Caco-2 (cell line): ENCODE results near the gene LRRC26. TPM values are rescaled to one million over a fixed set of nuclear protein-coding genes. Genes with fewer than 3 reads are reported as not detected.

Experiments used
- BruUV-seq: library from RNA; stranded (reverse); fragments of 400-500 nt; replicated peaks from 2 replicates; lab custom pipeline; 2021; lab: Mats Ljungman, UMichigan
- CTCF ChIA-PET: fragments of 300-600 bp; sonication (Branson Sonifier 250); formaldehyde crosslinking; loops from one replicate; lab custom pipeline; 2022; ENCODE audit warnings: antibody characterized with exemption; lab: Charles Lee
- POLR2A ChIA-PET: fragments of 300-600 bp; sonication (Branson Sonifier 250); formaldehyde crosslinking; loops from one replicate; lab custom pipeline; 2022; ENCODE audit warnings: antibody characterized with exemption; lab: Charles Lee
- DNase-seq, 2 experiments: peaks; one replicate each; pipeline versions ENCODE4 v3.0.0 to v3.0.0-alpha.2; 2020 to 2022
- H3K27me3 ChIP-seq: replicated peaks from 2 replicates; pipeline ENCODE4 v1.6.0; 2011; ENCODE audit warnings: low read length; ENCODE audit not compliant: control insufficient read depth, insufficient read depth
- H3K36me3 ChIP-seq: 2 replicates; pipeline ENCODE4 v1.5.1; 2011; ENCODE audit warnings: low read length; ENCODE audit not compliant: control insufficient read depth, insufficient read depth
- H3K4me1 ChIP-seq: fragments of 250-450 bp; sonication (Bioruptor Pico); 2 replicates; pipeline ENCODE4 v1.5.1; 2020; ENCODE audit warnings: mild to moderate bottlenecking
- H3K4me3 ChIP-seq: 2 replicates; pipeline ENCODE4 v1.5.1; 2011; ENCODE audit warnings: low read depth, mild to moderate bottlenecking, control low read depth, low read length
- H3K9me3 ChIP-seq: fragments of 250-450 bp; sonication (Bioruptor Pico); 2 replicates; pipeline ENCODE4 v1.5.1; 2020; ENCODE audit warnings: mild to moderate bottlenecking, moderate library complexity
- H3K27ac Mint-ChIP-seq: one replicate; pipeline ENCODE4 v1.8.0; 2022; ENCODE audit warnings: mixed read lengths; ENCODE audit not compliant: unreplicated experiment
- H3K27me3 Mint-ChIP-seq: one replicate; pipeline ENCODE4 v1.8.0; 2022; ENCODE audit warnings: mixed read lengths; ENCODE audit not compliant: insufficient read depth, unreplicated experiment
- H3K36me3 Mint-ChIP-seq: one replicate; pipeline ENCODE4 v1.8.0; 2022; ENCODE audit warnings: mild to moderate bottlenecking, mixed read lengths; ENCODE audit not compliant: insufficient read depth, unreplicated experiment
- H3K4me1 Mint-ChIP-seq: one replicate; pipeline ENCODE4 v1.8.0; 2022; ENCODE audit warnings: low read depth, mixed read lengths; ENCODE audit not compliant: unreplicated experiment
- H3K4me3 Mint-ChIP-seq: one replicate; pipeline ENCODE4 v1.8.0; 2022; ENCODE audit warnings: mild to moderate bottlenecking, moderate library complexity, mixed read lengths; ENCODE audit not compliant: unreplicated experiment
- H3K9me3 Mint-ChIP-seq: one replicate; pipeline ENCODE4 v1.8.0; 2022; ENCODE audit warnings: mixed read lengths; ENCODE audit not compliant: unreplicated experiment
- CTCF ChIP-seq, 2 experiments: fragments of 200-600 bp in 1 of 2; IDR thresholded peaks; 1 replicate in 1 of 2; 2 replicates in 1 of 2; pipeline versions ENCODE4 v1.5.1 to v1.8.0; 2011 to 2022; ENCODE audit warnings: antibody characterized with exemption in 1 of 2, control low read depth in 1 of 2, inconsistent platforms in 1 of 2, low read depth in 1 of 2, low read length in 1 of 2, mild to moderate bottlenecking in 1 of 2, moderate library complexity in 1 of 2; ENCODE audit not compliant: insufficient read depth in 1 of 2, severe bottlenecking in 1 of 2, unreplicated experiment in 1 of 2
- intact Hi-C: fragments of 100-400 bp; cut with micrococcal nuclease; formaldehyde crosslinking; loops from one replicate; pipeline ENCODE4 v1.10.0; 2022; ENCODE audit not compliant: unreplicated experiment
- total RNA-seq: library from RNA; stranded (reverse); gene quantifications from 2 replicates; pipeline ENCODE4 v1.2.3, GENCODE V29; 2022

Gene LRRC26
- total RNA-seq, 1 experiment from 2014 or later, result 2.9 TPM

GRCh38 chr9:137158625-137159024, 11.2 kb downstream of the LRRC26 start:
- no peak overlapping the region for H3K4me3 ChIP-seq
- no TSS peak for BruUV-seq
- no peak for TF ChIP-seq CTCF (IDR thresholded peaks at IDR 0.05; ENCODE audit: insufficient read depth in 1 of 2, low read depth in 1 of 2, low read length in 1 of 2, severe bottlenecking in 1 of 2, unreplicated experiment in 1 of 2)
- ChIA-PET POLR2A (no interaction called here), CTCF (no interaction called here)
- intact Hi-C loops, result no loop called here
- H3K36me3 Mint-ChIP-seq, result no peaks in the 10 kb centered on the region
- no peaks in the 10 kb centered on the region; the same call in none of the 2 replicates for H3K27me3 ChIP-seq
- no peak for DNase-seq
- no peaks in the 10 kb centered on the region for H3K36me3 ChIP-seq
- H3K4me1 Mint-ChIP-seq, result no peaks in the 10 kb centered on the region
- H3K27me3 Mint-ChIP-seq, result peaks cover 12% of the 10 kb centered on the region
- H3K9me3 Mint-ChIP-seq, result no peaks in the 10 kb centered on the region
- H3K27ac Mint-ChIP-seq, result no peak overlapping the region
- H3K4me1 ChIP-seq, result no peaks in the 10 kb centered on the region
- H3K4me3 Mint-ChIP-seq, result no peak overlapping the region
- no peaks in the 10 kb centered on the region for H3K9me3 ChIP-seq

- no peak for DNase-seq
- POLR2A ChIA-PET, result no interaction called here
- H3K4me3 ChIP-seq, result no peak overlapping the region
- no peaks in the 10 kb centered on the region for H3K9me3 Mint-ChIP-seq
- H3K4me1 Mint-ChIP-seq, result no peaks in the 10 kb centered on the region
- CTCF ChIA-PET, result interaction anchor here (0.7 kb wide), 1 partner anchor 166 kb away, joined by 3 read pairs; no protein-coding TSS in a partner anchor
- BruUV-seq, result no TSS peak
- H3K4me1 ChIP-seq, result no peaks in the 10 kb centered on the region
- H3K27me3 Mint-ChIP-seq, result peaks cover 11% of the 10 kb centered on the region
- no peaks in the 10 kb centered on the region for H3K36me3 Mint-ChIP-seq
- H3K4me3 Mint-ChIP-seq, result no peak overlapping the region
- no peaks in the 10 kb centered on the region for H3K36me3 ChIP-seq
- intact Hi-C loops, result no loop called here
- no peak overlapping the region for H3K27ac Mint-ChIP-seq
- TF ChIP-seq CTCF (IDR thresholded peaks at IDR 0.05; ENCODE audit: insufficient read depth in 1 of 2, low read depth in 1 of 2, low read length in 1 of 2, severe bottlenecking in 1 of 2, unreplicated experiment in 1 of 2), result no peak
- no peaks in the 10 kb centered on the region for H3K9me3 ChIP-seq
- H3K27me3 ChIP-seq, result no peaks in the 10 kb centered on the region; the same call in none of the 2 replicates
These were observed 12.0 kb downstream of the LRRC26 start for GRCh38 chr9:137157618-137158415.

- intact Hi-C loops, result no loop called here
- H3K9me3 Mint-ChIP-seq, result no peaks in the 10 kb centered on the region
- no peaks in the 10 kb centered on the region for H3K36me3 Mint-ChIP-seq
- peaks cover 8% of the 10 kb centered on the region for H3K27me3 Mint-ChIP-seq
- no peak overlapping the region for H3K4me3 ChIP-seq
- TF ChIP-seq CTCF (IDR thresholded peaks at IDR 0.05; ENCODE audit: insufficient read depth in 1 of 2, low read depth in 1 of 2, low read length in 1 of 2, severe bottlenecking in 1 of 2, unreplicated experiment in 1 of 2), result no peak
- no peak overlapping the region for H3K4me3 Mint-ChIP-seq
- no peaks in the 10 kb centered on the region for H3K36me3 ChIP-seq
- ChIA-PET POLR2A (no interaction called here), CTCF (no interaction called here)
- no peak overlapping the region for H3K27ac Mint-ChIP-seq
- H3K4me1 Mint-ChIP-seq, result no peaks in the 10 kb centered on the region
- H3K27me3 ChIP-seq, result no peaks in the 10 kb centered on the region; the same call in none of the 2 replicates
- no peaks in the 10 kb centered on the region for H3K9me3 ChIP-seq
- H3K4me1 ChIP-seq, result no peaks in the 10 kb centered on the region
- DNase-seq, result no peak
- BruUV-seq, result no TSS peak
These were observed 13.1 kb downstream of the LRRC26 start for GRCh38 chr9:137156567-137157375.
